SJCRH30 (cell line): ENCODE results near the gene RFC5. TPM values are rescaled to one million over a fixed set of nuclear protein-coding genes. Genes with fewer than 3 reads are reported as not detected.
A peak's percentile ranks its signal among the peaks of the same experiment; 100 is the strongest.

Experiments used
- DNase-seq, 2 experiments: peaks; one replicate each; pipeline ENCODE4 v3.0.0-alpha.2; 2015 to 2020
- H3K27ac ChIP-seq: fragments of 250-450 bp; sonication (Bioruptor Pico); 2 replicates; pipeline ENCODE4 v1.5.1; 2020; ENCODE audit warnings: mild to moderate bottlenecking, moderate library complexity
- H3K27me3 ChIP-seq: fragments of 250-450 bp; sonication (Bioruptor Pico); 2 replicates; pipeline ENCODE4 v1.5.1; 2020; ENCODE audit warnings: mild to moderate bottlenecking, moderate library complexity
- H3K36me3 ChIP-seq: fragments of 250-450 bp; sonication (Bioruptor Pico); 2 replicates; pipeline ENCODE4 v1.5.1; 2020; ENCODE audit warnings: mild to moderate bottlenecking, moderate library complexity
- H3K4me1 ChIP-seq: fragments of 250-450 bp; sonication (Bioruptor Pico); 2 replicates; pipeline ENCODE4 v1.5.1; 2020; ENCODE audit warnings: mild to moderate bottlenecking, moderate library complexity
- H3K4me3 ChIP-seq: fragments of 250-450 bp; sonication (Bioruptor Pico); 2 replicates; pipeline ENCODE4 v1.5.1; 2020; ENCODE audit warnings: mild to moderate bottlenecking, moderate library complexity
- H3K9me3 ChIP-seq: fragments of 250-450 bp; sonication (Bioruptor Pico); replicated peaks from 2 replicates; pipeline ENCODE4 v1.5.1; 2020; ENCODE audit warnings: mild to moderate bottlenecking, moderate library complexity
- total RNA-seq: library from RNA; depleted of rRNA; stranded (reverse); fragments of >200 nt; shearing (Covaris generic); gene quantifications from 2 replicates; pipeline ENCODE4 v1.2.3, GENCODE V29; 2014

The RFC5 gene
- total RNA-seq, 1 experiment from 2014 or later = 70.8 TPM

DNA sequence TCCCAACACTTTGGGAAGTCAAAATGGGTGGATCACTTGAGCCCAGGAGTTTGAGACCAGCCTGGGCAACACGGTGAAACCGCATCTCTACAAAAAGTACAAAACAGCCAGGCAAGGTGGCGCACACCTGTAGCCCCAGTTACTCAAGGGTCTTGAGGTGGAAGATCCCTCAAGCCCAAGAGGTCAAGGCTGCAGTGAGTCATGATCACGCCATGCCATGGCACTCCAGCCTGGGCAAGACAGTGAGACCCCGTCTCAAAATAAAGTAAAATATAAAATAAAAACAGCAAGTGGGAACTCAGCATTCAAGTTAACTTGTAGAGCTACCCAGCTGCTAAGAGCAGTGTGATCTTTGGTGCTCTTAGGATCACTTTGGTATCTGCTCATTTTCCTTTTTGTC is 12.7 kb downstream of the RFC5 start:
- Histone ChIP-seq H3K9me3 (no peaks in the 10 kb centered on the region), H3K36me3 (peaks cover 73% of the 10 kb centered on the region), H3K4me3 (no peak overlapping the region), H3K27me3 (no peaks in the 10 kb centered on the region), H3K4me1 (no peaks in the 10 kb centered on the region), H3K27ac (no peak overlapping the region)
- no peak for DNase-seq

DNA sequence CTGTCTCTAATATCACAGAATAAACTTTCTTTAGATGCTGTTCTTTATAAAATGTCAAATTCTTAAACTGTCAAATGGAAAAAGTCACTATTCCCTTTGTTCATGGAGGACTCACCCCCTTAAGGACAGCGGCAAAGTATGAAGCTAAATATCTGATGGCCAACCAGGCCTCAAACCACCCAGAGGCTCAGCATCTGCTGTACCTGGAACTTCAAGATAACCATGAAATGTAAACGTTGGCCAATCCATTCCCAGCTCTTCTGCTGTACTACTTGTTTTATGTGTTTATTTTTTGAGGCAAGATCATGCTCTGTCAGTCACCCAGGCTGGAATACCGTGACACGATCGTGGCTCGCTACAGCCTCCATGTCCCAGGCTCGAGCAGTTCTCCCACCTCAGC is 15.7 kb downstream of the RFC5 start:
- H3K9me3 ChIP-seq = no peaks in the 10 kb centered on the region
- H3K4me3 ChIP-seq = no peak overlapping the region
- no peak overlapping the region for H3K27ac ChIP-seq
- H3K27me3 ChIP-seq = no peaks in the 10 kb centered on the region
- no peaks in the 10 kb centered on the region for H3K4me1 ChIP-seq
- peaks cover 79% of the 10 kb centered on the region for H3K36me3 ChIP-seq
- no peak for DNase-seq

DNA sequence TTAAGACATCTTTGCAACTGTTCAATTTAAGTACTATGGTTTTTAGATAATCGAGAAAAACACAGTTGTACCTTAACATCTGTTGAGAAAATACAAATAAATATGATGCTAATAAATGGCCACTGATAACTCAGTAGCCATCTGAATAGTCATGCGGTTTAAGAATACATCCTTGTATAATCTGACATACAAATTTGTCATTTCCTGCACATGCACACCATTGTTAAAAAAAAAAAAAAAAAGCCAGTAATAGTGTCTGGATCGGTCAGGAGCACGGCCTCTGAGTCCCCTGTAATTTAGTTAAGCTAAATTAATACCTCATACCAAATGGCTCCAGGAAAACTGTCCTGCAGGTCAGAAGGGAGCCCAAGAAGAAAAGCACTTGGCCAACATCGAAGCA is 16.8 kb downstream of the RFC5 start:
- Histone ChIP-seq H3K36me3 (peaks cover 77% of the 10 kb centered on the region), H3K27ac (no peak overlapping the region), H3K9me3 (no peaks in the 10 kb centered on the region), H3K4me1 (no peaks in the 10 kb centered on the region), H3K27me3 (no peaks in the 10 kb centered on the region), H3K4me3 (no peak overlapping the region)
- DNase-seq = no peak

DNA sequence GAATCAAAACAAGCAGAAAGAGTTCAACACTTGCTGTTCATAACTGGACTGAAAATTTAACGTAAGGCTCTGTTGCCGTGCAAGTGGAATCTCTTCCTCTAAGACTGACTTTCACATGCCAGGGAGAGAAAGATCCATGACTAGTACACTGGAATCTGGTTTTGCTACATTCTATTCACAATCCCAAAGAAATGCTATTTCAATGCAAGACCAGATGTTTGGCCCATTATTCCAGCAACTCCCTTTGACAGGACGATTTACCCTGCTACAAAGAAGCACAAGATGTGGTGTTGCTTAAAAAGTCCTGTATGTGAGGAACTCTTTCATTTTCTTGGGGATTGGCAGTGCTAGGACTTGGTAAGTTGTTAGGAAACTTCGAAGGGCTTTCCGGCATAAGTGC is 17.4 kb downstream of the RFC5 start:
- Histone ChIP-seq H3K9me3 (no peaks in the 10 kb centered on the region), H3K4me1 (no peaks in the 10 kb centered on the region), H3K4me3 (no peak overlapping the region), H3K27me3 (no peaks in the 10 kb centered on the region), H3K27ac (no peak overlapping the region), H3K36me3 (peaks cover 73% of the 10 kb centered on the region)
- DNase-seq = no peak

DNA sequence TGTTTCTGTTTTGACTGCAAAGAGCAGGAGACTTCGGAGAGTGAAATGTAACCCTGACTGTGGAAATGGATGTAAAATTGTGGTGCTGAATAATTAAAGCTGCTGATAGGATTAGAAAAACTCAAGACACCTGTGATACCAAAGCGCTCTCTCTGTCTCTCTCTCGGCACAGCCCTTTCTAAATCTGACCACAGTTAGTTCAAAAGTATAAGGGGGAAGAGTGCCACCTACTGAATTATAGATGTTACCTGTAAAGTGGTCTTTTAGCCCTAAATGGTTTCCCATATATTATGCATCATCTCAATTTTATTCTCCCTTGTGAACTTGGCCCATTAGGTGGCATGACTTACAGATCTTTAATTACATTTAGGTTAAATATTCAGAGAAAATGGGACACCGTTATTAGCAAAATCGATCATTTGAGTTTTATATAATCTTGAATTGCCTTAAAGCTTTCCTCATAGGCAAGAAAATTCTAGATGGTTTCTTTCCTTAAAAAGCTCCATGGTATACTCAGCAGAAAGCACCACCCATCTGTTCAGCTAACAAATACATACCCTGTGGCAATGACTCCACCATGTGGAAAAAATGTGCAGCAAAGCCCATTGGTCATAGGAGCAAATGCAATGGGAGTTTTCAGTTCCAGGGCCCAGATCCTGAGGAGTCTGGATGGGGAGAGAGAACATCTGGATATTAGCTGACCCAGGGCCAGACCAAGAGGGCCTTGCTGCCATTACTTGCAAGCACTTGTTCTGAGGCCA is 18.1 kb downstream of the RFC5 start:
- no peaks in the 10 kb centered on the region for H3K4me1 ChIP-seq
- no peaks in the 10 kb centered on the region for H3K9me3 ChIP-seq
- no peak overlapping the region for H3K27ac ChIP-seq
- DNase-seq = peak; percentile 13 to 27
- no peak overlapping the region for H3K4me3 ChIP-seq
- peaks cover 73% of the 10 kb centered on the region for H3K36me3 ChIP-seq
- no peaks in the 10 kb centered on the region for H3K27me3 ChIP-seq

DNA sequence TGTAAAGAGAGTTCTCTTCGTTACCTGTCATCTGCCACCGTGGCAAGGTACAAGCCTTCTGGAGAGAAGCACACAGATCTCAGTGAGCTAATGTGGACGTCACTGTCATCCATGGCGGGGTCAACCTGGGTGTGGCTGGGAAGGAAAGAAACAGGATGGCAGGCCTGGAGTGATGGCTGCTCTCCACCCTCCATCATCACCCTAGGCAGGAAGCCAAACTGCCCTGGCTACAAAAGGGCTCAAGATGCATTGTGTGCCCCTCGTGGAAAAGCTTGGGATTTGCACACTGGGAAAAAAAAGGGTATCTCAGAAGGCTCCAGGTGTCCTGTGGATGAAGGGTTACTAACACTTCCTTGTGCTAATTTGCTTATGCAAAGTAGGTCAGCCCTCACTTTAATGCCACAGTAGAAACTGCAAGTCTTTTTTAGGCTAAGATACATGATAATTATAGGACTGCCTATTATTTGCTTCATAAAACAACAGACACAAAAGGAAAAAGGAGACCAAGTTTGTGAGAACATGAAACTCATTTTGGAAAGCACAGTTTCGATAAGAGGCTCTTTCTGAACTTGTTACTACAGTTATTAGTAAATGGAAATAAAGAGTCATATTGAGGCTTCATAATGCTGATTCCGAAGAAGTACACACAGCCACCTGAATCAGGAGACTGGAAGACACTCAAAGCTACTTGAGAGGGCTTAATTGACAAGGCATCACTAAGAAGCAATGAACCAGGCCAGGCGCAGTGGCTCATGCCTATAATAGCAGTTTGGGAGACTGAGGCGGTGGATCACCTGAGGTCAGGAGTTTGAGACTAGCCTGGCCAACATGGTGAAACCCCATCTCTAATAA is 18.9 kb downstream of the RFC5 start:
- Histone ChIP-seq H3K36me3 (peaks cover 65% of the 10 kb centered on the region), H3K4me3 (no peak overlapping the region), H3K27me3 (no peaks in the 10 kb centered on the region), H3K9me3 (no peaks in the 10 kb centered on the region), H3K27ac (no peak overlapping the region), H3K4me1 (no peaks in the 10 kb centered on the region)
- no peak for DNase-seq

DNA sequence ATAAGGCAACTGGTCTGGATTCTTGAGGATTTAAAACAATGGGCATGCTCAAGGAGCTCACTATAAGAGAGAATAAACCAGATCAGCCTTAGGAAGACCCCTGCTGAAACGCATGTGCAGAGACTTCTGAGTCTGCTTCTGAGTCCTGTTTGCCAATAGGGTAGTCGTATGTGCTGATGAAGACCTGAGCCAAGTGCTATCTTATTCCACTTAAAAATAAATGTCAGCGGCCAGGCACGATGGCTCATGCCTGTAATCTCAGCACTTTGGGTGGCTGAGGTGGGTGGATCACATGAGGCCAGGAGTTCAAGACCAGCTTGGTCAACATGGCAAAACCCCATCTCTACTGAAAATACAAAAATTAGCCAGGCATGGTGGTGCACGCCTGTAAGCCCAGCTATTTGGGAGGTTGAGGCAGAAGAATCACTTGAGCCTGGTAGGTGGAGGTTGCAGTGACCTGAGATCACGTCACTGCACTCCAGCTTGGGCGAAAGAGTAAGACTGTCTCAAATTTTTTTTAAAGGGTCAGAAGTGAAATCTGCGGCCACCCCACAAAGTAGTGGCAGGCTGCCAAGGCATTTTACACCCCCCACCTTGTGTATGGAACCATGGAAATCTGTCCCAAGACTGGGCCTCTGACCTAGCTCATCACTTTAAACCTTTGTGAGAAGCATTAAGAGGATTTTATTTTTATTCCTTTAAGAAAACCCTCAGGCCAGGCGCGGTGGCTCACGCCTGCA is 20.3 kb downstream of the RFC5 start:
- Histone ChIP-seq H3K27ac (no peak overlapping the region), H3K9me3 (no peaks in the 10 kb centered on the region), H3K4me3 (no peak overlapping the region), H3K4me1 (no peaks in the 10 kb centered on the region), H3K36me3 (peaks cover 61% of the 10 kb centered on the region), H3K27me3 (no peaks in the 10 kb centered on the region)
- DNase-seq = no peak

DNA sequence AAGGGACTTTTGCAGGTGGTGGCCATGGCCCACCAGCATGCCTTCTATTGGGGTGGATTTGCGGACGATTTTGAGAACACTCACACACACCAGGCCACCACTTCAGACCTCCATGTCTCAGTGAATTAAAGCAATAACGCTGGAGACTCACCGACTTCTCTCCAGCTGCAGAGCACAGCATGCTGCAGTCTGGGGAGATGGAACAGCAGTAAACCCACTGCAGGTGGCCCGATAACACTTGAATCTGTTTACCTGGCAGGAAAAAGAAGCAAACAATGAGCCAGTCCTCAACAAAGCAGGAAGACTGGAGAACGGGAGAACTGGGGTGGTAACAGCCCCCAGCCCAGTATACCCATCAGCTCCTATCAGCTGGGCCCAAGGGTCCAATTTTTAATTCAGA is 21.6 kb downstream of the RFC5 start:
- Histone ChIP-seq H3K27ac (no peak overlapping the region), H3K27me3 (no peaks in the 10 kb centered on the region), H3K4me3 (no peak overlapping the region), H3K9me3 (no peaks in the 10 kb centered on the region), H3K4me1 (no peaks in the 10 kb centered on the region), H3K36me3 (peaks cover 56% of the 10 kb centered on the region)
- DNase-seq = no peak

DNA sequence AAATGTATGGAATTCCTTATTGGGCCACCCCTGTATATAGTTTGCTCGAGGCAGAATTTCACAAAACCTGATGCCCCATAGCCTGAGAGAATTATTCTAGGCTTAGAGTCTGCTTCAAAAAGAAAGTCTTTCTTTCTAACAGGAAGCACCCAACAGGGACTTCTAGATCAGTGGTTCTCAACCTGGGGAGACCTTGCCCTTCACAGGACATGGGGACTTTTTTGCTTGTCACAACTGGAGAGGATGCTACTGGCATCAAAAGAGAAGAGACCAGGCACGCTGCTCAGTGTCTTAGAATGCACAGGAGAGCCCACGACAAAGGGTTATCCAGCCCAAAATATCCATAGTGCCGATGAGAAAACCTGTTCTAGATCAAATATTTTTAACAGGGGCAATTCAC is 25.6 kb downstream of the RFC5 start:
- Histone ChIP-seq H3K36me3 (peaks cover 38% of the 10 kb centered on the region), H3K4me3 (no peak overlapping the region), H3K4me1 (no peaks in the 10 kb centered on the region), H3K27me3 (no peaks in the 10 kb centered on the region), H3K27ac (no peak overlapping the region), H3K9me3 (no peaks in the 10 kb centered on the region)
- DNase-seq = no peak

DNA sequence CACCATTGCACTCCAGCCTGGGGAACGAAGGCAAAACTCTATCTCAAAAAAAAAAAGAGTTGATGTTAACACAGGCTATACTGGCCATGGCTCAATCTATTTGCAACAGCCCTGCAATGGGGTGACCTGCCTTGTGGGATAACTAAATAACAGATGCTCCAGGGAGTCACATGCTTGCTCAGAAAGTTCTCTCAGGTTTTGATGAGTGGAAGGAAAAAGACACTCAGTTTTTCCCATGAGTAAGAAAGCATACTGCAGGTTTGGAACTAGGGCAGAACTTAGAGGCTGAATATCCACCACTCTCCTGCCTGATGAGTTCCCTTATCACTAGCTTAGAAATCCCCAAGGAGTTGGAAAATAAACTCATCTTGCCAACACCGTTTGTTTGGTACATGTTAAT is 27.6 kb downstream of the RFC5 start:
- Histone ChIP-seq H3K4me3 (no peak overlapping the region), H3K36me3 (peaks cover 39% of the 10 kb centered on the region), H3K9me3 (no peaks in the 10 kb centered on the region), H3K27ac (no peak overlapping the region), H3K4me1 (no peaks in the 10 kb centered on the region), H3K27me3 (no peaks in the 10 kb centered on the region)
- no peak for DNase-seq

DNA sequence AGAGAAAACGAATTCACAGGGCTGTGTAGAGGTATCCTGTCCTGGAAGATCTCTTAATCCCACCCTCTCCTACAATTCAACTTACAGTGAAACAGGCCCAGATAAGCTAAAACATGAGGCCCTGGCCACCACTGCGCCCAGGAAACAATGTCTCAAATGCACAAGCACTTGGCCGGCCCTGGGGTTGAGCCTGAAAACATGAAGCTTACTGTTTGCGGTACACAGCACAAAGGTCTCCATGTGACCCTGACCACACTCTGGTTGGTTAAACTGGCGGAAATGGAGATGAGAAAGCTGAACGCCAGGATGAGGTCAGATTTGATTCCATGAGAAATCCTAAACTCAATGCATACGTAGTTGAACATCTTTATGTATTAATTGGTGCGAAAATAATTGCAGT is 28.1 kb downstream of the RFC5 start:
- Histone ChIP-seq H3K27ac (no peak overlapping the region), H3K36me3 (peaks cover 36% of the 10 kb centered on the region), H3K27me3 (no peaks in the 10 kb centered on the region)

DNA sequence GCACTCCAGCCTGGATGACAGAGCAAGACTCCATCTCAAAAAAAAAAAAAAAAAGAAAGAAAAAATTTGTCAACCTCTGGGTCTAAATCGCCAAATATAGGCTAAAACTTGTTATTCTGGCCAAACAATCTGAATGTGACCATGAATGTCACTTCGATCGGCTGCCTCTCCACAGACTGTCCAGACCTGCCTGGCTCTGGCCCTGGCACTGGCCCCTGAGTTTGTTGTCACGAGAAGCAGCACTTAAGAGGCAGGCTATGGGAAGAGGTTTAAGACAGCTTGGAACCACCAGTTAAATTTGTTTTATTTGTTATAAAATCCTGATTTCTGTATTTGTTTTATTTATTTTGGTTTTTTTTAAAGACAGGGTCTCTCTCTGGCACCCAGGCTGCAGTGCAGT is 29.9 kb downstream of the RFC5 start:
- Histone ChIP-seq H3K27me3 (no peaks in the 10 kb centered on the region), H3K36me3 (peaks cover 36% of the 10 kb centered on the region), H3K9me3 (no peaks in the 10 kb centered on the region), H3K4me3 (no peak overlapping the region), H3K27ac (no peak overlapping the region), H3K4me1 (no peaks in the 10 kb centered on the region)
- no peak for DNase-seq

More for the DNA sequence above, 28.1 kb downstream of the RFC5 start:
- Histone ChIP-seq H3K4me3 (no peak overlapping the region), H3K4me1 (no peaks in the 10 kb centered on the region), H3K9me3 (no peaks in the 10 kb centered on the region)
- no peak for DNase-seq

DNA sequence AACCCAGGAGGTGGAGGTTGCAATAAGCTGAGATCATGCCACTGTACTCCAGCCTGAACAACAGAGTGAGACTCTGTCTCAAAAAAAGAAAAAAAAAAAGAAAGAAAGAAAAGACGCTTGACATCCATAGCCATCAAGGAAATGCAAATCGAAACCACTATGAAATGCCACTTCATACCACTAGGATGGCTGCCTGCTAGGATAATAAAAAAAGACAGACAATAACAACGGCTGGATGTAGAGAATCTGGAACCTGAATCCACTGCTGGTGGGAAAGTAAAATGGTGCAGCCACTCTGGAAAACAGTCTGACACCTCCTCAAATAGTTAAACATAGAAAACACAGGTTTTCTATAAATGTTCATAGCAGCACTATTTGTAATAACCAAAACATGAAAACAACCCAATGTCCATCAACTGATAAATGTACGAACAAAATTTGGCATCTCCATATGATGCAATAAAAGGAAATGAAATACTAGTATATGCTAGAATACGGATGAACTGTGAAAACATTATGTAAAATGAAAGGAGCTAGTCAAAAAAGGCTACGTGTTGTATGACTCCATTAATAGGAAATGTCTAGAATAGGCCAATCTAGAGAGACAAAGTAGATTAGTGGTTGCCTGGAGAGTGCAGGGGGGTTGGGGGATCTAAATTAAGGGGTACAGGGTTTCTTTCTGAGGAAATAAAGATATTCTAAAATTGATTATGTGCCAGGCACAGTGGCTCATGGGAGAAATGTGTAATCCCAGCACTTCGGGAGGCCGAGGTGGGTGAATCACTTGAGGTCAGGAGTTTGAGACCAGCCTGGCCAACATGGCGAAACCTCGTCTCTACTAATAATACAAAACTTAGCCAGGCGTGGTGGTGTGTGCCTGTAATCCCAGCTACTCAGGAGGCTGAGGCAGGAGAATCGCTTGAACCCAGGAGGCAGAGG is 34.7 kb downstream of the RFC5 start:
- Histone ChIP-seq H3K4me3 (no peak overlapping the region), H3K9me3 (no peaks in the 10 kb centered on the region), H3K27ac (no peak overlapping the region), H3K27me3 (no peaks in the 10 kb centered on the region), H3K36me3 (peaks cover 23% of the 10 kb centered on the region), H3K4me1 (peaks cover 15% of the 10 kb centered on the region)
- DNase-seq = no peak
